Activated gamma-delta T cell (primary cell): ENCODE data around the gene MPPE1.
"Not testable (repeated sequence)": the region's sequence is repeated elsewhere in the genome, so short reads cannot be mapped to it uniquely, and the experiment has no call there.

Experiments
- DNase-seq: peaks from one replicate; lab custom pipeline; 2025; lab: John Stamatoyannopoulos, UW

The MPPE1 gene

DNA sequence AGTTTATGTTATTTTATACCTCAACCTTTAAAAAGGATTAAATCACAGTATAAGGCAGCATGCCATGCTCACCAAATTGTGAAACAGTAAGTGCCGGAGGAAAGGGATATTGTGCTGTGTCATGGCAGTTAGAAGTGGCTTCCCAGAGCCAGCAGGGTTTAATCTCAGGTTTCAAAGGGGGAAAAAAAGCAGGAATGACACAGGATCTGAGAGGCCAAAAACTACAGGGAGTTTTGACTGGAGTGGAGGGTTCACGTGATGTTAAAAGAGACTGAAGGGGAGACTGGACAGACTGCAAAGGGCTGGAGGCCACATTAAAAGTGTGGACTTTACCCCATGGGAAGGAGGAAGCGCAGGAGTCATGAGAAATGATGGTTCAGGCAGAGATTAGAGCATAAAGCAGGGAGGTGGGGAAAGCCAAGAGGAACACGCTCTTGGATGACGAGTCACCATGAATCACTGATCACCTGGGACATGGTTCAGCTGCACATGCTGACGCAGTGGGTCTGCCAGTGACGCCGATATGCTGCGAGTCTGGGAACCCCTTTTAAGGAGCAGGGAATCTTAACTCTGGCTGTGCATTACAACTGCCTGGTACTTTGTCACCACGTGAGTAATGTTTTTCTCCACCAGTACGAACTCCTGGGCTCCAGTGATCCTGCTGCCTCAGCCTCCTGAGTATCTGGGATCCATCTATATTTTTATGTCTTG, 50.8 kb downstream of the MPPE1 start:
- DNase-seq: no peak

DNA sequence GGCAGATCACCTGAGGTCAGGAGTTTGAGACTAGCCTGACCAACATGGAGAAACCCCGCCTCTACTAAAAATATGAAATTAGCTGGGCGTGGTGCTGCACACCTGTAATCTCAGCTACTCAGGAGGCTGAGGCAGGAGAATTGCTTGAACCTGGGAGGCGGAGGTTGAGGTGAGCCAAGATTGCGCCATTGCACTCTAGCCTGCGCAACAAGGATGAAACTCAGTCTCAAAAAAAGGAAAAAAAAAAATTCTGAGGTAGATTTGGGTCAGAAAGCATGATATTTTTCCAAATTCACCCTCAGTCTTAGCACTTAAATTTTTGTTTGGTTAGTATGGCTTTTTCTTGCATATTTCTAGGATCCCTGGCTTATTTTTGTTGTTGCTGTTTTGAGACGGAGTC, 53.6 kb downstream of the MPPE1 start:
- DNase-seq: not testable (repeated sequence)

DNA sequence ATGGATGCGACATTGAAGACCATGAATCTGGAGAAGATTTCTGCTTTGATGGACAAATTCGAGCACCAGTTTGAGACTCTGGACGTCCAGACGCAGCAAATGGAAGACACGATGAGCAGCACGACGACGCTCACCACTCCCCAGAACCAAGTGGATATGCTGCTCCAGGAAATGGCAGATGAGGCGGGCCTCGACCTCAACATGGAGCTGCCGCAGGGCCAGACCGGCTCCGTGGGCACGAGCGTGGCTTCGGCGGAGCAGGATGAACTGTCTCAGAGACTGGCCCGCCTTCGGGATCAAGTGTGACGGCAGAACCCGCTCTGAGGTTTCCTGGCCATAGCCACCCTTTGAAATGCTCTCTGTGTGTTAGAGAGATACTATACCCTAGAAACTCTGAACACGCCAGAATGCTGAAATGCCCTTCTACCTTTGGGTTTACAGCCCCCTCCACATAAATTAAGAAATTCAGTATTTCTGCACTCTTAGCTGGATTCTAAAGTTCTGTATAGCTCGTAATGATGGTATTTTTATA, 56.2 kb downstream of the MPPE1 start:
- peak; percentile 32 for DNase-seq

DNA sequence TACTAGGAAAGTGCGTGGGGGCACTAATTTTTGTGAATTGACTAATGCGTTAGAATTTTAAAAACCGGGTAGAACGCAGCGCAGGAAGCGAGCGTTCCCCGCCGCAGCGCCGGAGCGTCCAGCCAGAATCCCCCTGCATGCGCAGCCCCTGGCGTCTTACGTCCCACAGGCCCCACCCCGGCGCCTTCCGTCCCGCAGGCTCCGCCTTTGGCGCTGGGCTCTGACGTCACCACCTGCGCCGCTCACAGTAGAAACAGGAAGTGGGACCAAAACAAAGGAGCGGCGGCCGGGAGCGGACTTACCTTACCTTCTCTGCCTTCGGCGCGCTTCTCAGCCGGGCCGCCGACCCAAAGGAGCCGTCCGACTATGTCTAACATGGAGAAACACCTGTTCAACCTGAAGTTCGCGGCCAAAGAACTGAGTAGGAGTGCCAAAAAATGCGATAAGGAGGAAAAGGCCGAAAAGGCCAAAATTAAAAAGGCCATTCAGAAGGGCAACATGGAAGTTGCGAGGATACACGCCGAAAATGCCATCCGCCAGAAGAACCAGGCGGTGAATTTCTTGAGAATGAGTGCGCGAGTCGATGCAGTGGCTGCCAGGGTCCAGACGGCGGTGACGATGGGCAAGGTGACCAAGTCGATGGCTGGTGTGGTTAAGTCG, 56.8 kb downstream of the MPPE1 start, which contains the start of gene CHMP1B:
Gene CHMP1B (plus strand): TSS at position 268 of the 660 bp plus-strand sequence. CDS start 99 bp downstream, at position 367.
- DNase-seq: peak; percentile 96

DNA sequence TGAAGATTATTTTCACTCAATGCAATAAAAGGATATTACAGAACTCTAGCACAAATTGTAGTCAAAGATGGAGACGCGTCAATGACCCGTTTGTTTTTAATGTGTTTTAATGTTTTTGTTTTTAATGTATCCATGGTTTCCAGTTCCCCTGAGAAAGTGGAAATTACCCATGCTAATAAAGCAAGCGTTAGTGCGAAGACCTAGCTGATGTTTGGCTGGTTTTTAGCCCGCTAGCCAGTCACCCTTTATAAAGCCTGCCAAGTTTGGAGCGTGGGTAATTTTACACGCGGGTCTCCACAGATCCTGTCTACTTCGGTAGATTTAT, 57.3 kb downstream of the MPPE1 start:
- no peak for DNase-seq

DNA sequence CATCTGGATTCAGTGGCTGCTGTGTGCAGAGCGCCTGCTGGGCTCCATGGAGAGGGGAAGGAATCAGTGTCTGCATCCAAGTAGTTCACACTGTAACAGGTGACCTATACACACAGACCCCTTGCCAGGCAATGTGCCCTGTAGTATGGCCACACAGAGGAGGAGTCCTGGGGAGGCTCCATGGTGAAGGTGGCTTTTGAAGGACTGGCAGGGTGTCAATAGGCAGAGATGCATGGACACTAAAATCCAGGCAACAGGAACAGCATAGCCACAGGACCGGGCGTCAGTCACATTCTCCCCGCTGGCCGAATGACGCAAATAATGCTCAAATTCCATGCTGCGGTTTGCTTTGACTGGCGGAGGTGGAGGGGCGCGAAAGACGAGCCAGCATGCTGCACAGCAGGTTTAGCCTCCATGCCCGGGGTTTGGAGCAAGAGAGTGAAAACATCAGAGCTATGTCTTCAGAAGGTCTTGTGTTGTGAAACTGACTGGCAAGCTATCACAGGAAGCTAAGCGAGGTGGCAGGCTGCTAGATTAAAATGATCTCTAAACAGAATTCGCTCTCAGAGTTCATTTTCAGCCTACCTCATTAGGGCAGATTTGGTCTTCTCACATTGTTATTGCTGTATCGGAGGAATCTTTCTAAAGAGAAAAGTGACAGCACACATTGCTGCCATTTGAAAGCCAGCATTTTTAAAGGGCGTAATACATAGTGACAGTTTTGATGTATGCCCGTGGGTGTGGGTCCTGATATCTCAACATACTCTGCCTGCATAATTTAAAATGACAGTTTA, 58.1 kb downstream of the MPPE1 start:
- peak; percentile 24 for DNase-seq

DNA sequence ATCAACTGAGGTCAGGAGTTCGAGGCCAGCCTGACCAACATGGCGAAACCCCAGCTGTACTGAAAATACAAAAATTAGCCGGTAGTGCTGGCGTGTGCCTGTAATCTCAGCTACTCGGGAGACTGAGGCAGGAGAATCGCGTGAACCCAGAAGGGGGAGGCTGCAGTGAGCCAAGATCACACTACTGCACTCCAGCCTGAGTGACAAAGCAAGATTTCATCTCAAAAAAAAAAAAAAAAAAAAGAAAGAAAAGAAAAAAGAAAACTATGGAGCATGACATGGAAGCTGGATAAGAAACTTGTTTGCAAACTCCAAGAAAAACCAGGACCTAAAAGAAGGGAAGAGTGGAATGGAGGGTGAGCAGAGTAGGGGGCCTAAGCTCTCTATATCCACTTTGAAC, 58.8 kb downstream of the MPPE1 start:
- no peak for DNase-seq

DNA sequence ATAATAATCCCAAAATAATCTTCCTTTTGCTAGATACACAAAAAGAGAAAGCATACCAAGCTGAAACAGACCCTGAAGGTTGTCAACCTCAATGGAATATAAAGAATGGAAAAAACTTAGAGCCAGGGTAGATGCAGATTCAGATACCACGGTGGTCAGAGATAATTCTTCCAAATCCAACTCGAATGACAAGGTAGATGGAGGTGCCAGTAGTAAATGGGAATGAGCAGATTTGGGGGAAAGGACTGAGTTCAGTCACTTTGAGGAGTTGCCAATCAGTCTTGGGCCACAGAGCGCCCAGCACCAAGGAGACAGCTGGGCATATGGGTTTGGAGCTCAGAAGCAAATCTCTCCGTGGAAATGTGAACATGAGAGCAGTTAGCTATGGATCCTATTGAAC, 60.3 kb downstream of the MPPE1 start:
- no peak for DNase-seq

DNA sequence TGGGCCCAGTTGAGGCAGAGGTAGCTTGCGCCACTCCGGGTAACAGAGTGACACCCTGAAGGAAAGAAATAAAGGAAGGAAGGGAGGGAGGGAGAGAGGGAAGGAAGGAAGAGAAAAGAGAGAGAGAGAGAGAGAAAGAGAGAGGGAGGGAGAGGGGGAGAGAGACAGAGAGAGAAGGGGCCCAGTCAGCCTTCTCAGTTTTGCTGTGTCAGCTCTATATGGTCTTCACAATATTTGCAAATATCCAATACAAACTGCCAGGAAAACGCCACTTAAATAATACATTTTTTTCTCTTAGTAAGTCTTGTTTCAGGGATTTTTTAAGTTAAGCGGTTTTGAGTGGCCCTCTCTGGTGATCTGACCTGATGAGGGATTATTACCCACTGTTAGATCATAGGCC, 62.5 kb downstream of the MPPE1 start:
- DNase-seq: no peak

DNA sequence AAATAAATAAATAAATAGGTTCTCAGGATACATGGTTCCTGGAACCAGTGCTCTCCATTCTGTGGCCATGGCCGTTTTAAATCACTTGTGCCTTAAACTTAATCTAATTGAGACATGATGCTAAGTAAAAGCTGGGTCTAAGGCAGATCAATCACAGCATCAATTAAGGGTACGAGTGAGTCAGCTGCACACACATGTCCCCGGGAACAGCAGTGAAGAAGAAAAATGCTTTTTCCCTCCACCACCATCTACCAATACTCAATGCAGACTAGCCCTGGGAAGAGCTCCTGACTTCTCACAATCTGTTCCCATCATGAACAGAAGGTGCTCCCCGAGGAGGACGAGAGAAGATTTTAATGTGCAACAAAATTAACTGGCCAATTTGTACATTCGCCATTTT, 63.7 kb downstream of the MPPE1 start:
- DNase-seq: no peak

DNA sequence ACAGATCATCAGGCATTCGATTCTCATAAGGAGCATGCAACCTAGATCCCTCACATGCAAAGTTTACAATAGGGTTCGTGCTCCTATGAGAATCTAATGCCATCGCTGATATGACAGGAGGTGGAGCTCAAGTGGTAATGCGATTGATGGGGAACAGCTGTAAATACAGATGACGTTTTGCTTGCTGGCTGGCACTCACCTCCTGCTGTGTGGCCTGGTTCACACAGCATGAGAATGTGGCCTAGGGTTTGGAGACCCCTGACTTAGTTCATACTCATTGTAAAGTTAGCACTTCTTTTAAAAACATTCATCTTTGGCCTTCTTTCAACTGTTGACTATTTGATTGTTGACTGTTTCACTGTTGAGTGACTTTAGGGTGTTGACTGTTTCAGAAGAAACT, 65.6 kb downstream of the MPPE1 start:
- no peak for DNase-seq

DNA sequence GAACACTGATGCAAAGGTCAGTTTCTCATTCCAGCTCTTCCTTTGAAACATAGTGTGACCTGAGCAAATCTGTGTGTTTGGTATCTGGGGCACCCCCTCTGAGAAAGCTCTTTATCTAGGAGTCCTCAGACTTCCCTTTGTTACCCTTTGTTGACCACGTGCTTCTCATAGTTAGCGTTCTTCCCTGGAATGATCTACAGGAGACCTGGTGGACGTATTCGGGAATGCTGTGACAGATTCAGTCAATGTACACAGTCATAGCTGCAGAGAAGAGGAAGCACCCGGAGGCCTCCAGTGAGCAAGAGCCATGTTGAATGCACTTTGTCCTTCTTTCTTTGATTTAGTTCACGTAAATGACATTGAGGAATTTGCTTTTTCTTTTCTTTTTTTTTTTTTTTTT, 67.6 kb downstream of the MPPE1 start:
- DNase-seq: no peak

DNA sequence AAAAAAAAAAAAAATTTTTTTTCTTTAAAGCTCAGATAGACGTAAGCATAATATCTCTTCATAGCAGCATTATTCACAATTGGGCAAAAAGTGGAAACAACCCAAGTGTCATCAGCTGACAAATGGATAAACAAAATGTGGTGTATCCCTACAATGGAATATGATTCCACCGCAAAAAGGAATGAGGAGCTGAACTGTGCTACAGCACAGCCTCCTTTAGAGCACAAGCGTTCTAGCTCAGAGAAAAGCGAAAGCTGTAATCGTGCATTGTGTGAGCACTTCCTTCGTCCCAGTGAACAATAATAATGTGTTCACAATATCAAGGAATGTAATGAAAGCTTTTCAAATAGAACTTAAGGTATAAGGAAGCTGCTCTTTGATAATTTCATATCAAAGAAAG, 68.6 kb downstream of the MPPE1 start:
- DNase-seq: no peak

DNA sequence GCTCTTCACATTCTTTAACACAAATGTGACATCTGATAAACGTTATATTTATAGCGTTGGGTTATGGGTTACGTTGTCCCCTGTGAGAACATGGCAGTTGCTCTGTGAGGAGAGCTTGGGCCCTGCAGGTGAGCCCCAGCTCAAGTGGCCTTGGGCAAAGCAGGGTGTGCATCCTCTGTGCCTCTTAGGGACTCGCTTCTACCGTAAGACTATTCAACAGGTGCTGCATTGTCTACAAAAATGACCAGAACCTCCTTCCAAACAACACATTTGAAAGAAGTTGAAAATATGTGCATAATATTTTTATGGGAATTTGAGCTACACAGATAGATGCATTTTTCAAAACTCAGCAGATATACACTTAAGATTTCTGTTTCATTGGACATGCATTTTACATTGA, 73.3 kb downstream of the MPPE1 start:
- no peak for DNase-seq
